ENCODE data around the gene RTP2.

DNA sequence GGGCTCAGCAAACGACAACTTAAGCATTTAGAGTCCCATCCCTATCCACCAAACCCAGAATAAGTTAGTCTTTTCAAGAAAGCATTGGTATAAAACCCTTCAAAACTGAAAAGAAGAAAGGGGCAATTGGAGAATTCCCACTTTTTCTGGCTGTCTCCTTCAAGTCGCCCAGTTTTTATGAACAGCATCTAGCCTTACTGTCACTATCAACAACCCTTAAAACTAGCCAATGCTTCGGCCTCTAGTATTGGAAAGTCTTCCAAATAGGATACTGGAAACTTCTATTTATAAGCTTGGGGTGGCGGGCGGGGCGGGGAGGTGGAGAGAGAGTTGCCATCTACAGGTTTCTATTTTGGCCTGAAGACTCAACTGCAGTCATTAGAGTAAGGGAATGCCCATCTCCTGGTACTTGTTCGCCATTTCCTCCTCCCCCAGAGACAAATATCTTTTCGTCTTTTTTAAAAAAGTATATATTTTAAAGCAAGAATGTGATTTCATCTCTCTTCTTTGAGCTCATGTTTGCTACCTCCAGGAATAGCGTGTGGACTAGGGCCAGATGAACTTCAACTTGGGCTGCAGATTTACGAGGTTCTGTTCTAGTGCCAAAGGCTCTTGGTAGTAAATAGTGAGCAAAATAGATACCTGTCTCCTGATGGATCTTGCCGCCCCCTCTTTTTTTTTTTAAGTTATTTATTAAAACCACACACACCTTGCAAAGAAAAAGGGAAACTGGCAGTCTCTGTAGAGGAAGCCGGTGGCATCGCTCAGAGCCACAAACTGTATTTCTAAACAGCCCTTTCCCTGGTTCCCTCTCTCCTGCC, 40.2 kb upstream of the RTP2 start:
- TF ChIP-seq, protein P1, sequence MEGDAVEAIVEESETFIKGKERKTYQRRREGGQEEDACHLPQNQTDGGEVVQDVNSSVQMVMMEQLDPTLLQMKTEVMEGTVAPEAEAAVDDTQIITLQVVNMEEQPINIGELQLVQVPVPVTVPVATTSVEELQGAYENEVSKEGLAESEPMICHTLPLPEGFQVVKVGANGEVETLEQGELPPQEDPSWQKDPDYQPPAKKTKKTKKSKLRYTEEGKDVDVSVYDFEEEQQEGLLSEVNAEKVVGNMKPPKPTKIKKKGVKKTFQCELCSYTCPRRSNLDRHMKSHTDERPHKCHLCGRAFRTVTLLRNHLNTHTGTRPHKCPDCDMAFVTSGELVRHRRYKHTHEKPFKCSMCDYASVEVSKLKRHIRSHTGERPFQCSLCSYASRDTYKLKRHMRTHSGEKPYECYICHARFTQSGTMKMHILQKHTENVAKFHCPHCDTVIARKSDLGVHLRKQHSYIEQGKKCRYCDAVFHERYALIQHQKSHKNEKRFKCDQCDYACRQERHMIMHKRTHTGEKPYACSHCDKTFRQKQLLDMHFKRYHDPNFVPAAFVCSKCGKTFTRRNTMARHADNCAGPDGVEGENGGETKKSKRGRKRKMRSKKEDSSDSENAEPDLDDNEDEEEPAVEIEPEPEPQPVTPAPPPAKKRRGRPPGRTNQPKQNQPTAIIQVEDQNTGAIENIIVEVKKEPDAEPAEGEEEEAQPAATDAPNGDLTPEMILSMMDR (IDR thresholded peaks at IDR 0.05), result no peak
- TF ChIP-seq POLR2A (IDR thresholded peaks at IDR 0.05), result no peak
- no peak for TF ChIP-seq POLR2AphosphoS5 (IDR thresholded peaks at IDR 0.05; ENCODE audit: insufficient read depth in 1 of 2, low read depth in 1 of 2)
